ENCODE results near the gene GIPR.
"Not testable (repeated sequence)": the region's sequence is repeated elsewhere in the genome, so short reads cannot be mapped to it uniquely, and the experiment has no call there.

The GIPR gene, protein sequence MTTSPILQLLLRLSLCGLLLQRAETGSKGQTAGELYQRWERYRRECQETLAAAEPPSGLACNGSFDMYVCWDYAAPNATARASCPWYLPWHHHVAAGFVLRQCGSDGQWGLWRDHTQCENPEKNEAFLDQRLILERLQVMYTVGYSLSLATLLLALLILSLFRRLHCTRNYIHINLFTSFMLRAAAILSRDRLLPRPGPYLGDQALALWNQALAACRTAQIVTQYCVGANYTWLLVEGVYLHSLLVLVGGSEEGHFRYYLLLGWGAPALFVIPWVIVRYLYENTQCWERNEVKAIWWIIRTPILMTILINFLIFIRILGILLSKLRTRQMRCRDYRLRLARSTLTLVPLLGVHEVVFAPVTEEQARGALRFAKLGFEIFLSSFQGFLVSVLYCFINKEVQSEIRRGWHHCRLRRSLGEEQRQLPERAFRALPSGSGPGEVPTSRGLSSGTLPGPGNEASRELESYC

DNA sequence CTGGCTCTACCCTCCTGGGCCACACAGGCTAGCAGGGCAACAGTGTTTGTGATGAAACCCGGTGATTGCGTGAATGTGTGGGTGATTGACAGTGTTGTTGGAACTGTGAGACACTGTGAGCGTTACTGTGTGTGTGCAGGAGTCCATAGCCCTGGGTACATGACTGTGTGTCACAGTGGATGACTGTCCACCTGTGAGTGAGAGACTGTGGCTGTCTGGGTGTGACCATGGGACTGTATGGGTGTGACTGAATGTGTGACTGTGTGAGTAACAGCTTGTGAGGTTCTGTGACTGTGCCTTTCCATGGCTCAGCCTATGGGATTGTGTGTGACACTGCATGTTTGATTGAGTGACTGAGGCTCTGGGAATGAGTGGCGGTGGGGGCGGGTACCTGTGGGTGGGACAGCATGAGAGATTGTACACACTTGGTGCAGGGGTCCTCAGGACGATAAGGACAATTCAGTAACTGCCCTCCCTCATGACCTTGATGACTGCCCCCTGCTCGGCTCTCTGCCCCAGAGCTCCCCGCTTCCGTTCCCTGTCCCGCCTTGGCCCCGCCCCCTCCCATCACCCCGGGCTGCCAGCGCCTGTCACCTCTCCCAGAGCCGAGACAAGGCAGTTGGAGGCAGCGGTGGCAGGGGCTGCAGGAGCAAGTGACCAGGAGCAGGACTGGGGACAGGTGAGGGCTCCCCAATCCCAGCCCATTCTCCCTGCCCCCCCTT, at the start of gene GIPR:
Gene GIPR (plus strand): TSS at position 602 of the 722 bp plus-strand sequence. CDS start 1,300 bp downstream, outside the sequence.
- peak; percentile 72 for FAIRE-seq

DNA sequence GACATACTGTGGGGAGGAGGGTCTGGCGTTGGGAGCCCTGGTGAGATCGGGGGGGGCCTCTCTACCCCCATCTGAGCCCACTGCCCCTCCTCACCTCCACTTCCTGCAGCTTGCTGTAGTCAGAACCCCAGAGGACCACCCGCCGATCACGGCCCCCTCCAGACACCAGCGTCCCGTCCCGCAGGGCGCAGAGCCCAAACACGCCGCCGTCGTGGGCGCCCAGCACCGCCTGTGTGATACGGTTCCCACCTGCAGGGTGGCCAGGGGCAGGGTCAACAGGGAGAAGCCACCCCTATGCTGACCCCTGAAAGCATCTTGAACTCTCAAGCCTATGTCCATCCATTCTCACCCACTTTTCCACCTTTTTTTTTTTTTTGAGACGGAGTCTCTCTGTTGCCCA, 46.6 kb upstream of the GIPR start:
- FAIRE-seq (no peak), DNase-seq (ENCODE audit: insufficient read length, low spot score) (no peak)

More for the DNA sequence above, at the start of gene GIPR:
- DNase-seq (ENCODE audit: insufficient read length, low spot score), result peak; percentile 52

DNA sequence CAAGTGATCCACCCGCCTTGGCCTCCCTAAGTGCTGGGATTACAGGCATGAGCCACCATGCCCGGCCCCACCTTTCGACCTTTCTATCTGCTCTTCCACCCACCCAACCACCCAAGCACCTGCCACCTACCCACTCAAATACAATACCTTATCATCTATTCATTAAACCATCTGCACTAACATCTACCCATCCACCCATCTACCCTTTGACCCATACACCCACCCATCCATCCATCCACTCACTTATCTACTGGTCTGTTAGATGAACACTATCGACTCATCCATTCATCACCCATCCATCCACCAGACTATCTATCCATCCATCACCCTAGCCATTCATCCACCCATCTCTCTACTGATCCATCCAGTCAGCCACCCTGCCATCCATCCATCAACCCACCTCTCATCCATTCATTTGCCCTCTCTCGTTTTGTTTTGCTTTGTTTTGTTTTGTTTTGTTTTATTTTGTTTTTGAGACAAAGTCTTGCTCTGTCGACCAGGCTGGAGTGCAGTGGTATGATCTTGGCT, 46.0 kb upstream of the GIPR start:
- no peak for DNase-seq (ENCODE audit: insufficient read length, low spot score)
- no peak for FAIRE-seq

DNA sequence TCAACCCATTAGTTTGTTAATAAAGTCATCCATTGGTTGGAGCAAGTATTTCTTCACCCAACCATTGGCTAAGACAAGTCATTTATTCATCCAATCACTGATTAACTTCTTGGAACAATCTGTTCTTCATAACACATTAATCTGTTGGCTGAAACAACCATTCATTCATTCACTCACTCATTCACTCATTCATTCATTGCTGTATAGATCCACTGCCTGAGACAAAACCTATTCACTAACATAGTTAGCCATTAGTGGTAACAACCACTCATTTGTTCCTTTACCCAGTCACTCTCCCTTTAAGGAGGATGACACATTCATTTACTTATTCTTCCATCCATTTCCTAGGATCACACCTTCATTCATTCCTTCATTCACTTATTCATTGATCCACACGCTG, 44.0 kb upstream of the GIPR start:
- FAIRE-seq (no peak), DNase-seq (ENCODE audit: insufficient read length, low spot score) (no peak)

DNA sequence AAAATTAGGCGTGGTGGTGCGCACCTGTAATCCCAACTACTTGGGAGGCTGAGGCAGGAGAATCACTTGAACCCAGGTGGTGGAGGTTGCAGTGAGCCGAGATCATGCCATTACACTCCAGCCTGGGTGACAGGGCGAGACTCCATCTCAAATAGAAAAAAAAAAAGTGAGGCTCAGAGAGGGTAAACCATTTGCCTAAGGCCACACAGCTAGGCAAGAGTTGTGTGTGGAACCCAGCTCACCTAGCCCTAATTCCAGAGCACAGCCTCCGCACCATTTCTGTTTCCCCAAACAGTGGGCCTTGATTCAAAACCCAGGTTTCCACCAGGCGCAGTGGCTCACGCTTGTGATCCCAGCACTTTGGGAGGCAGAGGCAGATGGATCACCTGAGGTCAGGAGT, 39.8 kb upstream of the GIPR start:
- FAIRE-seq; DNase-seq (ENCODE audit: insufficient read length, low spot score): not testable (repeated sequence)

DNA sequence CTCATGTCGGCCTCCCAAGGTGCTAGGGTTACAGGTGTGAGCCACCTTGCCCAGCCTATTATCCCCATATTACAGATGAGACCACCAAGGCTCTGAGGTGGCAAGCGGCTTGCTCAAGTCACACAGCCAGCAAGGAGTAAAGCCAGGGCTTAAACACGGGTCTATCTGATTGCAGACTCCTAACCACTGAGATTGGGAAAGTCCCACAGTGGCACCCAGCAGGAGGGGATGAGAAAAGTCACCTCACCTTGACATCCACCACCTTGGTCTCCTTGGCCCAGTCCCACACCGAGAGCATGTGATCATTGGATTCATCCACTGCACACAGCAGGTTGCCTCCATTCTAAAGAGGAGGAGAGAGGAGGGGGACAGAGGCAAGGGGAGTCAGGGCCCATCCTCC, 38.3 kb upstream of the GIPR start:
- DNase-seq (ENCODE audit: insufficient read length, low spot score), result no peak
- FAIRE-seq, result no peak

DNA sequence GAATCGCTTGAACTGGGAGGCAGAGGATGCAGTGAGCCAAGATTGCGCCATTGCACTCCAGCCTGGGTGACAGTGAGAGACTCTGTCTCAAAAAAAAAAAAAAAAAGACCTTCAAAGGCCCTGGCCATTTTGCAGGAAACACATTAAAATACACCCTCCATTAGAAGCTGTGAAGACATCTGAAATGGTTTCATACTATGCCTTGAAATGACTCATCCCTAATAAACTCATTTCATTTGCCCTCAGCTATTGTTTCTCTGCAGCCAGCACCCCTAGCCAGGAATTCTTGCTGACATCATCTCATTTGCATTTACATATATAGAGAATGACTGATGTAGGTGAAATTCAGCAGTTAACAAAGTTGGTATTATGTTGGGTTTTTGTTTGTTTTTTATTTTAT, 37.6 kb upstream of the GIPR start:
- peak; percentile 87 for DNase-seq (ENCODE audit: insufficient read length, low spot score)
- peak; percentile 31 for FAIRE-seq

DNA sequence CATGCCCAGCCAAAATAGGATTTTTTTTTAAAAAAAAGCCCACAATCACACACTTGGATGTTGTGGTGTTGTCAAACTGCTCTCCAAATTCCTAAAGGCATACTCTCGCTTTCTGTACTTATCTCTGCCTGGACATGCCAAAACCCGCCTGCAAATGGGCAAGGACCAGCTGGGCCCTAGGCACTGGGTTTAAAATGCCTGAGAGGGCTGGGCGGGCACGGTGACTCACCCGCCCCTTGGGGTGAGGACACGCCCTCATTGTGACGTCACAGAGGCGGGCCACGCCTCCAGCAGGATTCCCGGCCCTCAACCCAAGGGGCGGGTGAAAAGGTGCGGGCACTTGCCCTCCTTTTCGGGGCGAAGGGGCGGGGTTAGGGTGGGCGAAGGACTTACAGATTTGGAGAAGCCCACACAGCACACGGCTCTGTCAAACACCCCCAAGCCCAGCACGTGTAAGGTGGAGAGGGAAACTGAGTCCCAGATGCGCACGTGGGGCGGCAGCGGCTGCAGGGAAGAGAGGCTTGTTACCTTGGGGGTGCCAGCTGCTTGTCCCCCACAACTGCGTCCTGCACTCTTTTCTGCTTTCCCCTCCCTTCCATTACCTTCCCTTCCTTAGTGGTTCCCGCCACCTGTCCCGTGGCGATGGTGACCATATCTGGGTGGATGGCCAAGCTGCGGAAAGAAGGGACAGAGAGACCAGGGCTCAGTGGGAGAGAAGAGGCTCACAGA, 35.4 kb upstream of the GIPR start:
- DNase-seq (ENCODE audit: insufficient read length, low spot score), result peak; percentile 96
- peak; percentile 92 for FAIRE-seq

DNA sequence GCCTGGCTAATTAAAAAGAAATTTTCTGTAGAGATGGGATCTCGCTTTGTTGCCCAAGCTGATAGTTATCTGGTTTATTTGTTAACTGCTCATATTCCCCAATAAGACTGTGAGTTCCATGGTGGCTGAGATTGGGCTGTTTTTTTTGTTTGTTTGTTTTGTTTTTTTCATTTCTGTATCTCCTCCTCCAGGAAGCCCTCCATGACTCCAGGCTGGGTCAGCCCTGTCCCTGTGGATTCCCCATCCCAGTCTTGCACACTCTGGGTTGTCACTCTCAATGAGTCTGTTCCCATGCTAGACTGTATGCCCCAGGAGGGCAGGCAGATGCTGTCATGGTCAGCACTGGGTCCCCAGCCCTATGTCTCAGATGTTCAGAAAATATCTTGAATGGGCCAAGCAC, 31.7 kb upstream of the GIPR start:
- DNase-seq (ENCODE audit: insufficient read length, low spot score) (no peak), FAIRE-seq (no peak)

DNA sequence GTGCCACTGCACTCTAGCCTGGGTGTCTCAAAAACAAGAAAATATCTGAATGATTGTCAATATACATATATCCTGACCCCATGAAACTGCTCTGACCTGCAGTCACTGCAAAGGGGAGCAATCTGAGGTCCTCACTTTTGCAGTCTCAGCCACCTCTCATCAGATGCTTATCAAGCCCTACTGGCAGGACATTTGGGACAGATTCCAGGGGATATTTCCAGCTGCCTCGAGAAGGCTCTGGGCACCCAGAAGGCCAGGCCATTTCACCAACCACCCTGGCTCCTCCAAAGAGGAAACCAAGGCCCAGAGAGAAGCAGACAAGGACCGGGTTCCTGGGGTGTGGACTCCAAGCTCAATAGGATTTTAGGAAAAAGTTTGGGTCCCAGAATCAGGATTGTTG, 31.1 kb upstream of the GIPR start:
- FAIRE-seq, result no peak
- no peak for DNase-seq (ENCODE audit: insufficient read length, low spot score)

DNA sequence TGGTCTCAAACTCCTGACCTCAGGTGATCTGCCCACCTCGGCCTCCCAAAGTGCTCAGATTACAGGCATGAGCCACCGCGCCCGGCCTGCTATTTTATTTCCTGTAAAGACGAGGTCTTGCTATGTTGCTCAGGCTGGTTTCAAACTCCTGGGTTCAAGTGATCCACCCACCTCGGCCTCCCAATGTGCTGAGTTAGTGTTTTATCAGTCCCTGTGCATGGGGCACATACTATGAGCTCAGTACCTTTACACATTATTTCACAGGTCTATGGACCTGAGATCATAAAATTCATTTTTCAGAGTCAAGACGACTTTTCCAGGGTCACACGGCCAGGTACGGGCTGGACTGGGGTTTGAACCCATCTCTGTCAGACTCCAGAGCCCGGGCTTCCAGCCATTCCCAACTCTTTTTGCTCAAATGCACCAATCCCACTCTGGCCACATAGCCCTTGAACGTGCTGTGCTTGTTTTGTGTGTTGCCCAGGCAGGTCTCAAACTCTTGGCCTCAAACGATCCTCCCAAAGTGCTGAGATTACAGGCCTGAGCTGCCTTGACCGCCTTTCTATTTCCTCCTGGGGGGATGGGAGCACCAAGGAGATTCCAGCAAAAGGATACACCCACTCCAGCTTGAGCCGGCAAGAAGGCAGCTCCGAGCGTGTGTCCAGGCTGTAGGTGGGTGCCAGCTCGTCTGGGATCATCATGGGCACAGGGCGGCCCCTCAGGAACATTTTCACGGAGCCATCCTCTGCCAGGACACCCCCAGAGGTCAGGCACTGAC, 29.9 kb upstream of the GIPR start:
- no peak for DNase-seq (ENCODE audit: insufficient read length, low spot score)
- FAIRE-seq, result no peak

DNA sequence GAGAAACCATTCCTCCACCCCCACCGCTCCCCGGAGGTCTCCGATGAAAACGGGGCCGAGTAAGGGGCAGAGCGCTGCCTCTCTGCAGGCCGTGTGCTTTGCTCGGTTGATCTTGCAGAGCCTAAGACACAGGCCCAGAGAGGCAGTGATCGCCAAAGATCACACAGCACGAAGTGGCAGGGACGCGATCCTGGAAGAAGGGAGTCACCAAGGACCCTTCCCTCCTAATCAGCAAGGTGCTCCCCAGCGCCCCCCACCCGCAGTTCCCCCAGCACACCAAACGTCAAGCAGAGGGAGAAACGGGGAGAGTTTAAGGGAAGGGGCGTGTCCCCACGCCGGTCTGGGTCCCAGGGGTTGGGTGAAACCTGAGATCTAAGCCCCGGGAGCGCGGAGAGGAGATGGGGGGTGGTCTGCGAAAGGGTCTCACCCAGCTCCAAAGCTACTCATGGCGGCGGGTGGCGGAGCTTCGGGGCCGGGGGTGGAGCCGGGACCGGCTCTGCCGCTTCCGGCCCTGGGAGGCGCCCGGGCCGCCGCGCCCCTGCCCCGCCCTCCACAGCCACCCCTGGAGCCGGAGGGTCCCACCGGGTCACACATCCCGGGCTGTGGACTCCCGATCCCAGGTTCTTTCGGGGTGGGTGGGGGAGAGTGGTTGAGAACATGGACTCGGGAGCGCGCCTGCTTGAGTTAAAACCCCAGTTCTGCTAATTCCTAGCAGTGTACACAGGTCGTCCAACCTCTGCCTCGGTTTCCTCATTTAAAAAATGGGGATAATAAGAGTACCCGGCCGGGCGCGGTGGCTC, 28.9 kb upstream of the GIPR start, which contains the start of gene EML2:
Gene EML2 (minus strand): TSS at position 468 of the 800 bp plus-strand sequence. CDS start 21 bp downstream, at position 447.
- FAIRE-seq, result no peak
- DNase-seq (ENCODE audit: insufficient read length, low spot score), result no peak

DNA sequence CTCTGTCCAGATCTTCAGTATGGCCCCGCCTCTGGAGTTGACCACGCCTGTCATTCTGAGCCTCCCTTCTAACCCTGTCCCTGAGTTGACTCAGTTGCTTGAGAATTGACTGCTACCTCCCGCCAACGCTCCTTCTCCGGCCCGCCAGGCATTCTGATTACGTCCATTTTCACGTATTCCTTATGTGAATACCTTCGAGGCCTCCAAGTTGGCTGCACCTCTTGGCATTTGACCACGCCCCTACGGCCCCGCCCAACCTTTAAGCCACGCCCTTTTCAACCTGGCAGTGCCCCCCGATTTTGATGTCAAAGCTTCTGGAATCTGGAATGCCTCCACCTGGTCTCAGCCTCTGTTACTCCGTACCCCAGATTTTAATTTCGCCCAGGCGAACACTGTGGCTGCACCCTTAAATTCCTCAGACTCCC, 27.2 kb upstream of the GIPR start:
- FAIRE-seq, result no peak
- DNase-seq (ENCODE audit: insufficient read length, low spot score), result no peak

DNA sequence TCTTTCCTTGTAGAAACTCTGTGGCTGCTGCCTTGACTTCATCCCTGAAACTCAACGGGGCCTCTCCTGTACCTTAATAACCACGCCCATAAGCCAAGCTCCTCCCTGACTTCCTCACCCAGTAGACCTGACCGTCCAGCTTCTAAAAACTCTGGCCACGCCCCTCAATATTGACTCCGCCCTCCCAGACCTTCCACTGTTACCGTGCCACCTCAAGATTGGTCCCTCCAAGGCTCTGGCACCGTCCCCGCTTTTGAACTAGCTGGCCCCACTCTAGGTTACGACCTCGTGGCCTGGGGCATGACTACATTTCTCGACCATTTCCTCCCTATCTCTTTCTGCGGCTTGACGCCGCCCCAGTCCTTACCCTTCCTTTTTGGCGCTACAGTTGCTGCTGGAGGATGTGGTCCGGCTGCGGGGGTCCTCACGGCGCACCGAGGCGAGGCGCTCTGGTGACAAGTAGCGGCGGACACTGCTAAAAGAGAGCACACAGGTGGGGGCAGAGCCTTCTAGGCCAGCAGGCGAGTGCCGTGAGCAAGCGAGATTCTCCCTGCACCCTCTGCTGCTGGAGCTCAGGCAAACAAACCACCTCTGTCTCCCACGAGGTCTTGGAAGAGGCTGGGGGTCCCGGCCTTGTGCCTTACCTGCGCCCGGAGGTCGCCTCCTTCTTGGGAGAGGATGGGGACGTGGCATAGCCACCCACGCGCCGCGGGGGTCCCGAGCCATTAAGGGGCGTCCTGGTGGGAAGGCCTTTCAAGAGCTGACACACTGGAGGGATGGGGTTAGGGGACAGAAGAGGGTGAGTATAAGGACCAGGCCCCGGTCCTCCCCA, 26.5 kb upstream of the GIPR start:
- DNase-seq (ENCODE audit: insufficient read length, low spot score), result peak; percentile 93
- FAIRE-seq, result no peak

DNA sequence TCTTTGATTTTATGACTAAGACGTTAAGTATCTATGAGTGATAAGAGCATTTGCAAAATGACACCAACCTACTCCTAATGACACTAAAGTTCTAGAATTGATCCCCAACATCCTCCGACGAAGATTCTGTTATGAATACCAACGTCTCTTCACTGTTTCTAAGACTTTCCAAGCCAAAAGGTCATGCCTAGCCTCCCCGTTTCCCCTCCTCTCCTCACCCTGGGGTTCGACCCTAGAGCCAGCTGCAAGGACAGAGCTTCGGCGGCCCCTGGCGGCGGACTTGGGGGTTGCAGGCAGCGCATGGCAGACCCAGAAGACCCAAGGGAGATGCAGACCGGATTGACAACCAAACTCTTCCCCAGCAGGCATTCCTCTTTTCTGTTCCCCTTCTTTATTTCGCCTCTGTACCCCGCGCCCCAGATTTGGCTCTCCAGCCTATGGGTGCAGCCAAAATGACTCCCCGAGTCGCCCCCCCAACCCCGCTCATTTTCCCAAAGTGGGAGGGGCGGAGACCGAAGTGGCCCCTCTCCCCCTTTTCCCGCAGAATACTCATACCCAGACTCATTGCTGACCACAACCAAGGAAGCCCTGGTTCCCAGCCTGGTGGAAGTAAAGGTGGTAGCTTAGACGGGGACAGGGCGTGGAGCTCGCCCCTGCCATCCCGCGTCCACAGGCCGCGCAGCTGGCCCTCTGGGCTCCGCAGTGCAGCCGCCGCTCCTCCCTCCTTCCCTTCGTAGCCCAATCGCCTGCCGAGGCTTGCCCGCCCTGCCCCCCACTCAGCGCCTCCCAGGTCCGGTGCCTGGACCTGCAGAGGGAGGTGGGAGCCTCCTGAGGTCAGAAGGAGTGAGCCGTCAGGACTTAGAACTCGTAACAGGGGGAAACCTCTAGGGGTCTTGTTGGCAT, 24.7 kb upstream of the GIPR start:
- peak; percentile 4 for FAIRE-seq
- DNase-seq (ENCODE audit: insufficient read length, low spot score), result peak; percentile 90

DNA sequence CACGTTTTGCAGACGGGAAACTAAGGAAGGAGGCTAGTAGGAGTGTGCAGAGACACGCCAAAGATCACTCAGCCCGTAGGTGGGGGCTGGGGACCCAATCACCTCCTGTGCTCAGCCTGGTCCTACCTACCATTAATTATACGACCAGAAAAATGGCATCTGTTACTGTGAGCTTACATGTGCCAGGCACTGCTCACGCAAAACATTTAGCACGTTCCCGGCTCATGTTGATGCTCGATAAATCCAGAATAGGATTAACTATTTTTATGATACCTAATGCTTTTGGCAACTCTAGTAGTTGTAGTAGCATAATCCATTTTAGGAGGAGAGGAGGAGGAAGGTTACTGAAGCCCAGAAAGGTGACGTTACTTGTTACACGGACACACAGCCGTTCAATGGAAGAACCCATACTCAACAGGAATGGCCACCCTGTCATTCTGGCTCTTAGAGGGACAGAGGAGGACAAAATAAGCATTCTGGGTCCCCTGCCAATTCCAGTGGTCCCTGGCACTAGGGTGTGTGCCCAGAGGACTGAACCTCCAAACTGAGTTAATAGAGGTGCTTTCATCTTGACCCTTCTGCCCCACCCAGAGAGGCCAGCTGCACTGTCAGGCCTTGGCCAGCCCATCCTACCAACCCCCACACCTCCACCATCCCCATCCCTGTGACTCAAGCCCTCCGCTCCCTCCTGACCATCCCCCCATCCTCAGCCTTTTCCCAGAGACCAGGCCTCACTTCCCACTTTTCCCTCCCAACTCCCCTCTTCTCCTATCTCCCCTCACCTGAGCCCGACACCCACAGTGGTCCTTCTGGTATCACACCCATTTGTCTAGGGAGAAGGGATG, 23.9 kb upstream of the GIPR start:
- no peak for FAIRE-seq
- DNase-seq (ENCODE audit: insufficient read length, low spot score), result no peak

Measured in HTR-8/SVneo (cell line).